ENCODE results near the gene HSPA12A. TPM values are rescaled to one million over a fixed set of nuclear protein-coding genes. Genes with fewer than 3 reads are reported as not detected.

HSPA12A gene
- total RNA-seq, 1 donor: 35.4 TPM

DNA sequence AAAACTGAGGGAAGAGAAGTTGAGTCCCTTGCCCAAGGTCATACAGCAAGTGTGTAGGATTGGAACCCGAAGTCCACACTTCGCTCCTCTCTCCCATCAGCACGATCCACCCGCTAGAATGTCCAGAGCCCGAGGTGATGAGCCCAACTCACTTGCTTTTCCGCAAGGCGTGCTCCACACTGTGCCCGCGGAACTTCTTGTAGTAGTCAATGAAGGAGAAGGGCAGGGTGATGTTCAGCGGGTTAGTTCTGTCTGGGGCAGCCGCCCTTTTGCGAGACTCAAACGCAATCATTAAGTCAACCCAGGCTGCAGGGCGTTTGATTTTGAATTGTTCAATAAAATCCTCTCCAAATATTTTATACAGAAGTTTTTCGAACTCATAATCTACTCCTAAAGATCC, 63.0 kb downstream of the HSPA12A start:
- no peak overlapping the region for H3K4me3 ChIP-seq (ENCODE audit: low read depth, low read length)
- DNase-seq (ENCODE audit: low read depth): no peak
- no peak for TF ChIP-seq CTCF (IDR thresholded peaks at IDR 0.05; ENCODE audit: insufficient read depth, low read depth, low read length)

DNA sequence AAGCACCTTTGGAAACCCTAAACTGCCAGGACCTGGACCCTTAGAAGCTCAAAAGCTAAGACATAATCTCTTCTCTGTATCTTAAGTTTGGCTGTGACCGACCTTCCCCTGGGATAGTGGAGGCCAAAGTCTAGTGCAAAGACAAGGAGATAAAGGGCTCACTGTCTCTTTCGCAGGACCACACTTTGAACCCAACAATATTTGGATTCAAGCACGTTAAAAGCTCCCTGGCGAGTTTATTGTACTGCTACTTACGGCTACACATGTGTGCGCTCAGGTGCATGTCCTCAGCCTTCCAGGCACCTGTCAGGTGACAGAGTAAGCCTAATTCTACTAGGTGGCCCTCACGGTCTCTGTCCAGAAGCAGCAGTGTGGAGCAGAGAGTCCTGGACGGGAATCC, 65.7 kb downstream of the HSPA12A start:
- DNase-seq (ENCODE audit: low read depth): no peak
- TF ChIP-seq CTCF (IDR thresholded peaks at IDR 0.05; ENCODE audit: insufficient read depth, low read depth, low read length): no peak
- no peak overlapping the region for H3K4me3 ChIP-seq (ENCODE audit: low read depth, low read length)

- DNase-seq (ENCODE audit: low read depth): no peak
- H3K4me3 ChIP-seq (ENCODE audit: low read depth, low read length): no peak overlapping the region
- no peak for TF ChIP-seq CTCF (IDR thresholded peaks at IDR 0.05; ENCODE audit: insufficient read depth, low read depth, low read length)
These were observed 66.2 kb downstream of the HSPA12A start for GRCh38 chr10:116676118-116676517.

DNA sequence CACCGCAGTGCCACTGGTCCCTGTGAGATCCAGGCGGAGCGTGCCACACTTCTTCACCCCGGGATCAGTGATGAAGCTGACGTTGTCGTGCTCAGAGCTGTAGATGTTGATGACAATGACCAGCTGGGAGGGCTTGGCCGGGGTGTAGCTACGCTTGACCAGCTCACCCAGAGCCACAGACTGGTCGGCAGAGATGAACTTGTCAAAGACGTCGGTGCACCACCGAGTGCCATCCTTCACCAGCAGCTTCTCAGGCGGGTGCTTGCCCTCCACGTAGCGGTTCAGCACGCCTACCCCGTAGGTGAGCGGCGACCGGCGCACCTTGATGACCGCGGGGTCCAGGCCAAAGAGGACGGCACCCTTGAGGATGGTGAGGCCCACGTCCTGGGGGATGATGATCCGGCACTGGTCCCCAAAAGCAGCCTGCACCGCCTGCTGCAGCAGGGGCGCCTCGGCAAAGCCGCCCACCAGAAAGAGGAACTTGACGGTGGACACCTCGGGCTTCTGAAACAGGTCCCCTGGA, 67.4 kb downstream of the HSPA12A start:
- no peak for DNase-seq (ENCODE audit: low read depth)
- no peak for TF ChIP-seq CTCF (IDR thresholded peaks at IDR 0.05; ENCODE audit: insufficient read depth, low read depth, low read length)
- H3K4me3 ChIP-seq (ENCODE audit: low read depth, low read length): no peak overlapping the region

DNA sequence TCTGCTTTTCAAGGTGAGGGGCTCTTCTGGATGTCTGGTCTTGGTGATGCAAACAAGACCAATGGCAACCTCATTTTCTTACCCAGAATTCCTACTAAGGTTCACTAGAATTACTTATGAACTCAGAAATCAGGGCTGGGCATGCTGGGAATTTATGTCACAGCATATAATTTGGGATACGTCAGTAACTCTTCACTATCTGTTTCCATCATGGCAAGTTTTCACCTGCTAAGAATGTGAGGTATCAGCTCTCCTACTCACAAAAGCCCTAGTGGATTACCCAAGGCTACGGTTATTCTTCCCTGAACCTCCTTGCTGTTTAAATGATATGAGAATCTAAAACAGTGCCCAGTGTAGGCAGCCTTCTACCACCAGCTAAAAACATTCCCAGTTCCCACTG, 68.5 kb downstream of the HSPA12A start:
- DNase-seq (ENCODE audit: low read depth): no peak
- H3K4me3 ChIP-seq (ENCODE audit: low read depth, low read length): no peak overlapping the region
- no peak for TF ChIP-seq CTCF (IDR thresholded peaks at IDR 0.05; ENCODE audit: insufficient read depth, low read depth, low read length)

GRCh38 chr10:116672891-116673290, 69.5 kb downstream of the HSPA12A start:
- no peak overlapping the region for H3K4me3 ChIP-seq (ENCODE audit: low read depth, low read length)
- no peak for DNase-seq (ENCODE audit: low read depth)
- TF ChIP-seq CTCF (IDR thresholded peaks at IDR 0.05; ENCODE audit: insufficient read depth, low read depth, low read length): no peak

DNA sequence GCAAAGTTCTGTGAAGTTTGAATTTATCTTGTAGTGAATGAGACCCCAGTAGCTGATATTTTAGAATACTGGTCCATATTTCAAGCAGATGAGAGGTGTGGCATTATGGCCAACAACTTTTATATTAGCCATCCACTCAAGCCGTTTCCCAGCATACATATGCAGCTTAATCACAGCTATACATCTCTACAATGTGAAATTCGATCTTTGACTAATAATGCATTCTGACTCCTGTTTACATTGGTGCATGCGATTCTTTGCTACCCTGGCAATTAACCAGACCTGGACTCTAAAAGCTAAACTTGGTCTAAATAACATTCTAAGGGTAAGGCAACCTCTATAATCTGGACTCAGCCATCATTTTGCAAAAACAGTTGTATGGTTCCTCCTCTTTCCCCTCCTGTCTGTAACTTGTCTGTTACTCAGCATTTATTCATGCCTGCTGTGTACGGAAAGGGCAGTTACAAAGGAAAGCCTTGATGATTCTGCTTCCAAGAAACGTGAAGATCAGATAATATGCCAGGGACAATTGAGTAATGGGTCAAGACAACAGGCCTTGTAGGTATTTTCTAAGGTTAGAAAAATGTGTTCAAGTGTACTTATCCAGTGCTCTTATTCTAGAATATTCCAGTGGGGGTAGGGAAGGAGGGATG, 71.0 kb downstream of the HSPA12A start:
- TF ChIP-seq CTCF (IDR thresholded peaks at IDR 0.05; ENCODE audit: insufficient read depth, low read depth, low read length): no peak

More for the DNA sequence above, 71.0 kb downstream of the HSPA12A start:
- no peak for DNase-seq (ENCODE audit: low read depth)
- H3K4me3 ChIP-seq (ENCODE audit: low read depth, low read length): no peak overlapping the region
